Raji (cell line): ENCODE measurements around the gene TNPO1.
A peak's percentile ranks its signal among the peaks of the same experiment; 100 is the strongest.

Experiments used
- POLR2A ChIP-seq: IDR thresholded peaks from 2 replicates; pipeline ENCODE4 v1.6.1; 2011; ENCODE audit warnings: low read depth, low read length, control low read depth; ENCODE audit not compliant: insufficient read depth

The TNPO1 gene

DNA sequence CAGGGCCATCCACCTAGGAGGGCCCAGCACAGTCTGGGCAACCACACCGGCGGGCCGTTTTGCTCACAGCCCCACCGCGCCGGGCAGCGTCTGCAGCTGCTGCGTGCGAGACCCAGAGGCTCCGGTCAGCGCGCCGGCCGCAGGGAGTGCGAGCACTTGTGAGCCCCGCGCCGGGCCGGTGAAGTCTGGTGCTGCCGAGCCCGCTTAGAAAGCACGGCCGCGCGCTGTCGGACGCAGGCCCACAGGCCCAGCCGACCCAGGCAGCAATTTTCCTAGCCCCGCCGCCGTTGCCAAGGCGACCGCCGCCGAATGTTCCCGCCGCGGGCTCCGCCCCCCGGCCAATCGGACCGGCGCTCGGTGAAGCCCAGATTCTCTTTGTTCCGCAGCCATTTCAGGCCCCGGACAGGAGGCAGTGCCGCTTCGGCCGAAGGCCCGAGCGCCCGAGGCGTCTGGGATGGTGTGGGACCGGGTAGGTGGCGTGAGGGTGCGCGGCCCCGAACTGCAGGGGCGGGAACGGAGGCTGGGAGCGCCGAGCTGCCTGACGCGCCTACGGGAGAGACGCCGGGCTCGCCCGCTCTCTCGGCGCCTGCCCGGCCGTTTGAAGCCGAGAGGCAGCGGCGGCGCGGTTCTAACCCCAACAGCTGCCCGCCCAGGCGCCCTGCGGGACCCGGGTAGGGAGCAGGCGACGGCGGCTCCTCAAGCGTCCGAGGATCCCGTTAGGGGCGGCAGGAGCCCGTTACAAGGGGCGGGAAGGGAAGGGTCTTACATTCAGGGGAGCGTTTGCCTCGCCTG, at the start of gene TNPO1:
TNPO1 (plus strand) TSS at position 378 of the 792 bp plus-strand sequence; CDS start at position 455, 77 bp downstream.
- TF ChIP-seq POLR2A = peak; percentile 90

GRCh38 chr5:72767289-72768010, 49.0 kb upstream of the TNPO1 start:
- TF ChIP-seq POLR2A = no peak

DNA sequence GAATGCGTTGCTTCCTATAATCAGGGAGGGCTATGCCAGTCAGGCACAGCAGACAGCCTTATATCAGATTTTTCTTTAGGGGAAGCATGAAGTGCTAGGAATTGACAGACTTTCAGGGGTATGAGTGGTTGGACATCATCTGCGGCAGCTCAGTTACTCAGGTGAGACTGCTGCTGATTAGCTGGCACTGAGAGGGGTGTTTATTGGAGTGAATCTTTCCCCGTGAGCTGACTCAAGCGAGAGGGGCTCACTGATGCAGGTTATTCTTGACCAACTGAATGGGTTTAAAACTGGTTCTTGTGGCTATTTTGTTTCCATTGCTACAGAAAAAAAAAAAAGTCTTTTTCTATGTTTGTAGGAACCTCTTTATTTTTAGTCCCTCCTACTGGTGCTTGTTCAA, 46.2 kb upstream of the TNPO1 start:
- no peak for TF ChIP-seq POLR2A

- no peak for TF ChIP-seq POLR2A
Measured at GRCh38 chr5:72776684-72777083, 39.8 kb upstream of the TNPO1 start.

- TF ChIP-seq POLR2A = no peak
Measured at GRCh38 chr5:72779520-72779919, 36.9 kb upstream of the TNPO1 start.

DNA sequence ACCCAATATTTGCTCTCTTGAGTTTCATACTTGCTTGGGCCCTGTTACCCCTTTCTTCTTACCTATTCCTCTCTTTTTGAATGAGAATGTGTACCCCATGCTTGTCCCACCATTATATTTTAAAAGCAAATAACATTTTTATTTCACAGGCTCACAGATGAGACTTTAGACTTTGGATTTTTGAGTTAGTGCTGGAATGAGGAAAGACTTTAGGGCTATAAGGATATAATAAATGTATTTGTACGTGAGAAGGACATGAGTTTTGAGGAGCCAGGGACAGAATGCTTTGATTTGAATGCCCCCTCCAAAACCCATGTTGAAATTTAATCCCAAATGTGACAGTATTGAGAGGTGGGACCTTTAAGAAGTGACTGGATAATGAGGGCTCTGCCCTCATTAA, 33.1 kb upstream of the TNPO1 start:
- no peak for TF ChIP-seq POLR2A

DNA sequence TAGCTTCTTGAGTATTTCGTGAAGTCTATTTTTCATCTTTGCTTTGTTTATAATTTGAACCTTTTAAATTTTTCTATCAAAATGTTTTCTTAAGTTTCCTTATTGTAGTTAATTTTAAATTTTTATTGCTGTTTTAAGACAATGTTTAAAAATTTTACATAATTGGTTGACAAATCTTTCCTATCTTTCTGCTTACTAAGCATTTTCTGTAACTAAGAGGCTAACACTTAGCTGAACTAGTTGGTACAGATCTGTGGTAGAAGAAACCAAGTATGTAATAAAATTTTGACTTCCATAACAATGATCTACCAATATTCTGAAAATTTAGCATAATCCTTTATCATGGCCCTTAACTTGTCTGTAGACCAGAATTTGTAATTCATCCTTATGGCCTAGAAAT, 32.3 kb upstream of the TNPO1 start:
- no peak for TF ChIP-seq POLR2A

GRCh38 chr5:72785801-72786200, 30.7 kb upstream of the TNPO1 start:
- TF ChIP-seq POLR2A = no peak

GRCh38 chr5:72786676-72787075, 29.8 kb upstream of the TNPO1 start:
- TF ChIP-seq POLR2A = no peak

DNA sequence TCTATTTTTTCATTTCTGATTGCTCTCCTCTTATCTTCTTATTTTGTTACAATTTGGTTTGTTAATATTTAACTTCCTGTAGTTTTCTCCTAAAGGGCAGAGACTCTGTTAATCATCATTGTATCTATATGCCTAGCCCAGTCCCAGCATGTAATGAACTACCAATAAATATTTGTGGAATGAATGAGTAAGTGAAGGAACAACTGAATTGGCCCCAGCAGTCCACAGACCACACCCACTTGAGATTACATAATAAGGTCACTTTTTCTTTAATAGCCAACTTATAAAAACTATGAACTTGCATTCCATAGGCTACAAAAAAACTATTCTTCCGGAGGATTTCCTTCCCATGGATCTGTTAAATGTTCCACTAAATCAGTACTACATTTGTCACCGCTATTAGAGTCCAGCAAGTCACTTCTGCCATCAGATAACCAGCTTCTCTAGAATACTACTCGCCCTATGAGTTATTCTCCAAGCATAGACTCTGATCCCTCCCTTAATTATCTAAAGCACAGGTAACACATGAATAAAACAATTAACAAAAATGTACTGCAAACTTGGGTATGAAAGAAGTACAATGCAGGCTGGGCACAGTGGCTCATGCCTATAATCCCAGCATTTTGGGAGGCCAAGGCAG, 27.5 kb upstream of the TNPO1 start:
- no peak for TF ChIP-seq POLR2A

- no peak for TF ChIP-seq POLR2A
Measured at GRCh38 chr5:72790186-72790585, 26.3 kb upstream of the TNPO1 start.

DNA sequence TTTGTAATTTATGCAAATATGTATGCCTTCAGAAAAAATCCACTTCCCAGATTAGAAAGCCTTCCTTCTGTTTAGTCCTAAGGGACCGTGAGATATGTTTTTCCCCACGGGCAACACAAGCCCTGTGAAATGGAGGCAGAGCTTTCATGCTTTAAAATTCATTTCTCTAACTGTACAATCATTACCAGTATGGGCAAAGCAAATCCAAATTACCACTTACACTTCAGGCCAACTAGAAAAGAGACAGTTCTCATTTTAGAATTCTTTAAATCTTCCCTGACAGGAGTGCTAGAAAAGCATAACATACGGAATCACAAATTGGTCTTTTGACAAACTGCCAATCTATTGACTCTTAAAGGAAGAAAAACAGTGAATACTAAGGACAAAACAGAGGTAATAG, 20.5 kb upstream of the TNPO1 start:
- TF ChIP-seq POLR2A = no peak

DNA sequence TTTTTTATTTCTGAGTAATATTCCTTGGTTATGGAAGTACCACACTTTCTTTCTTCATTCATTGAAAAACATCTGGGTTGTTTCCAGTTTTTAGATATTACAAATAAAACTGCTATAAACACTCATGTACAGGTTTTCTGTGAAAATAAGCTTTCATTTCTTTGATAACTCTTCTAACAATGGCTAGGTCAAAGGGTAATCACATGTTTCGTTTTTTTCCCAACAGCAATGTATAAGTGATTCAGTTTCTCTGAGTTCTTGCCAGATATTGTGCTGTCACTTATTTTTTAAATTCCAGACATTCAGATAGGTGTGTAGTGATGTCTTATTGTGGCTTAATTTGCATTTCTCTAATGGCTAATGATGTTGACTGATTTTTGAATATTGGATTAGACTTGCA, 16.7 kb upstream of the TNPO1 start:
- no peak for TF ChIP-seq POLR2A

DNA sequence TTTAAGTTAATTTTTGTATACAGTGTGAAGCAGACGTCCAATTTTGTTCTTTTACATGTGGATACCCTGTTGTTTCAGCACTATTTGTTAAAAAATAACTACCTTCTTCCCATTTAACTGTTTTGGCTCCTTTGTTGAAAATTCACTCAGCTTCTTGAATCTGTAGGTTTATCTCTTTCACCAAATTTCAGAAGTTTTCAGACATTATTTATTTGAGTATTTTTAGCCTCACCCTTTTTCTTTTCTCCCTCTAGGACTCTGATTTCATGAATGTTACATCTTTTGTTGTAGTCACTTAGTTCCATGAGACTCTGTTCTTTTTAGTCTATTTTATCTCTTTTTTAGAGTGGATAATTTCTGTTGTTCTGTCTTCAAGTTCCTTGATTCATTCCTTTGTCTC, 4.6 kb upstream of the TNPO1 start:
- TF ChIP-seq POLR2A = no peak

- TF ChIP-seq POLR2A = no peak
Measured at GRCh38 chr5:72812488-72812887, 4.0 kb upstream of the TNPO1 start.

- TF ChIP-seq POLR2A = no peak
Measured at GRCh38 chr5:72814104-72814503, 2.4 kb upstream of the TNPO1 start.
